ENCODE measurements around the gene VAV1.
"Not testable (repeated sequence)": the region's sequence is repeated elsewhere in the genome, so short reads cannot be mapped to it uniquely, and the experiment has no call there.

- not testable (repeated sequence) for TF ChIP-seq BRCA1 (IDR thresholded peaks at IDR 0.05; ENCODE audit: low read depth, low read length); CTCF (IDR thresholded peaks at IDR 0.05; ENCODE audit: control extremely low read depth in 1 of 3, insufficient read depth in 1 of 3, low read depth in 1 of 3, low read length in 3 of 3); EZH2 (IDR thresholded peaks at IDR 0.05; ENCODE audit: low read depth, low read length, severe bottlenecking); GABPA (IDR thresholded peaks at IDR 0.05; ENCODE audit: borderline replicate concordance, insufficient read depth, low read length); EP300 (IDR thresholded peaks at IDR 0.05; ENCODE audit: borderline replicate concordance in 1 of 2, low read depth in 2 of 2, low read length in 2 of 2); HDAC6 (IDR thresholded peaks at IDR 0.05; ENCODE audit: low read depth, low read length); ATF3 (IDR thresholded peaks at IDR 0.05; ENCODE audit: insufficient read depth, low read depth, low read length); TAF1 (IDR thresholded peaks at IDR 0.05; ENCODE audit: low read depth, low read length); CEBPB (IDR thresholded peaks at IDR 0.05; ENCODE audit: low read depth, low read length); POLR2AphosphoS5 (IDR thresholded peaks at IDR 0.05; ENCODE audit: low read depth, low read length); MAFK (IDR thresholded peaks at IDR 0.05; ENCODE audit: low read depth, low read length); POLR2A (IDR thresholded peaks at IDR 0.05; ENCODE audit: control extremely low read depth in 1 of 2, low read depth in 2 of 2, low read length in 2 of 2); SRF (IDR thresholded peaks at IDR 0.05; ENCODE audit: low read depth, low read length); CBX8 (IDR thresholded peaks at IDR 0.05; ENCODE audit: borderline replicate concordance, low read depth, low read length)
Measured at GRCh38 chr19:6869151-6869882, 96.8 kb downstream of the VAV1 start.

Measured in H1 (cell line).